GM13977 (cell line): Measurements from ENCODE around the gene RDH12.

ENCODE experiments used
- DNase-seq: peaks from one replicate; pipeline ENCODE4 v3.0.0; 2012; ENCODE audit warnings: low spot score
- in situ Hi-C: fragments of 300-500 bp; cut with MboI; formaldehyde crosslinking; loops from one replicate; pipeline ENCODE4 v1.12.0; 2022; ENCODE audit warnings: low sequenced_read_pairs, low pct_unique_long_range_greater_than_20kb, mixed read lengths, inconsistent platforms; ENCODE audit not compliant: unreplicated experiment
- TF ChIP-seq, protein P1 (sequence below): IDR thresholded peaks from 2 replicates; pipeline ENCODE4 v1.5.1; 2012; ENCODE audit warnings: mild to moderate bottlenecking, control low read depth; ENCODE audit not compliant: insufficient read depth; ENCODE audit errors: extremely low read depth, missing control alignments

The RDH12 gene

GRCh38 chr14:67768219-67768618 is 66.5 kb downstream of the RDH12 start:
- DNase-seq: no peak
- TF ChIP-seq, protein P1, sequence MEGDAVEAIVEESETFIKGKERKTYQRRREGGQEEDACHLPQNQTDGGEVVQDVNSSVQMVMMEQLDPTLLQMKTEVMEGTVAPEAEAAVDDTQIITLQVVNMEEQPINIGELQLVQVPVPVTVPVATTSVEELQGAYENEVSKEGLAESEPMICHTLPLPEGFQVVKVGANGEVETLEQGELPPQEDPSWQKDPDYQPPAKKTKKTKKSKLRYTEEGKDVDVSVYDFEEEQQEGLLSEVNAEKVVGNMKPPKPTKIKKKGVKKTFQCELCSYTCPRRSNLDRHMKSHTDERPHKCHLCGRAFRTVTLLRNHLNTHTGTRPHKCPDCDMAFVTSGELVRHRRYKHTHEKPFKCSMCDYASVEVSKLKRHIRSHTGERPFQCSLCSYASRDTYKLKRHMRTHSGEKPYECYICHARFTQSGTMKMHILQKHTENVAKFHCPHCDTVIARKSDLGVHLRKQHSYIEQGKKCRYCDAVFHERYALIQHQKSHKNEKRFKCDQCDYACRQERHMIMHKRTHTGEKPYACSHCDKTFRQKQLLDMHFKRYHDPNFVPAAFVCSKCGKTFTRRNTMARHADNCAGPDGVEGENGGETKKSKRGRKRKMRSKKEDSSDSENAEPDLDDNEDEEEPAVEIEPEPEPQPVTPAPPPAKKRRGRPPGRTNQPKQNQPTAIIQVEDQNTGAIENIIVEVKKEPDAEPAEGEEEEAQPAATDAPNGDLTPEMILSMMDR: no peak
- in situ Hi-C loops: no loop called here

GRCh38 chr14:67773844-67774377 is 72.2 kb downstream of the RDH12 start:
- DNase-seq: no peak
- TF ChIP-seq, protein P1: no peak
- in situ Hi-C loops: no loop called here

- TF ChIP-seq, protein P1: no peak
- in situ Hi-C loops: no loop called here
- DNase-seq: no peak
Measured at GRCh38 chr14:67776653-67777322, 75.1 kb downstream of the RDH12 start.

GRCh38 chr14:67778792-67779191 is 77.1 kb downstream of the RDH12 start:
- DNase-seq: no peak
- in situ Hi-C loops: no loop called here
- TF ChIP-seq, protein P1: no peak

- TF ChIP-seq, protein P1: no peak
- DNase-seq: no peak
- in situ Hi-C loops: no loop called here
Measured at GRCh38 chr14:67782090-67782489, 80.4 kb downstream of the RDH12 start.
